K562 (cell line): ENCODE measurements around the gene KCND2. TPM values are rescaled to one million over a fixed set of nuclear protein-coding genes. Genes with fewer than 3 reads are reported as not detected.

Experiments used
- ATAC-seq: fragments of 200-7000 bp; cut with Tn5 transposase; 3 replicates; pipeline ENCODE4 v1.9.1; 2020; ENCODE audit warnings: moderate library complexity
- BruUV-seq: library from RNA; stranded (reverse); fragments of 400-500 nt; replicated peaks from 2 replicates; lab custom pipeline; 2021; lab: Mats Ljungman, UMichigan
- CTCF ChIA-PET: fragments of 300-600 bp; formaldehyde crosslinking; extraction: SDS; loops from one replicate; lab custom pipeline; 2021; ENCODE audit warnings: low intra/inter-chr PET ratio; lab: Yijun Ruan, JAX
- POLR2A ChIA-PET: fragments of 300-600, 350-650 bp; sonication (Branson Sonifier 250); formaldehyde crosslinking; extraction: SDS; loops from one replicate; lab custom pipeline; 2021; ENCODE audit warnings: antibody characterized with exemption, inconsistent platforms; lab: Yijun Ruan, JAX
- DNase-seq, 4 experiments: peaks; one replicate each; pipeline versions ENCODE4 v3.0.0 to v3.0.0-alpha.2; 2011 to 2018; ENCODE audit warnings: low spot score in 3 of 4, mixed read lengths in 3 of 4; ENCODE audit errors: extremely low read depth in 1 of 4
- FAIRE-seq: peaks from 2 replicates; lab custom pipeline; 2011; peaks lifted over from hg19 to GRCh38; lab: Jason Lieb, UNC
- H2AFZ ChIP-seq: 2 replicates; pipeline ENCODE4 v1.6.0; 2011; ENCODE audit warnings: low read depth, low read length, control low read depth, inconsistent platforms
- H3K27ac ChIP-seq: fragments of 200-600 bp; 3 replicates; pipeline ENCODE4 v1.8.0; 2011; ENCODE audit warnings: low read depth, mild to moderate bottlenecking, control low read depth, inconsistent platforms, low read length, moderate library complexity, mixed read lengths; ENCODE audit errors: extremely low read depth
- H3K27me3 ChIP-seq, 2 experiments: fragments of 300-600 bp in 1 of 2; 2 replicates in 1 of 2; 3 replicates in 1 of 2; pipeline versions ENCODE4 v1.6.0 to v1.8.0; 2011; ENCODE audit warnings: inconsistent platforms in 2 of 2, low read length in 2 of 2, mild to moderate bottlenecking in 1 of 2, mixed read lengths in 1 of 2, moderate library complexity in 1 of 2; ENCODE audit not compliant: control insufficient read depth in 2 of 2, insufficient read depth in 2 of 2
- H3K36me3 ChIP-seq: fragments of 300-600 bp; 3 replicates; pipeline ENCODE4 v1.8.0; 2011; ENCODE audit warnings: mild to moderate bottlenecking, low read length, inconsistent platforms; ENCODE audit not compliant: control insufficient read depth, insufficient read depth
- H3K4me1 ChIP-seq, 2 experiments: fragments of 200-600 bp in 1 of 2; replicated peaks in 1 of 2; 2 replicates in 1 of 2; 3 replicates in 1 of 2; pipeline versions ENCODE4 v1.5.1 to v1.8.0; 2011; ENCODE audit warnings: inconsistent platforms in 2 of 2, low read length in 2 of 2, mild to moderate bottlenecking in 1 of 2, mixed read lengths in 1 of 2, moderate library complexity in 1 of 2; ENCODE audit not compliant: control insufficient read depth in 2 of 2, insufficient read depth in 2 of 2
- H3K4me2 ChIP-seq: 2 replicates; pipeline ENCODE4 v1.6.1; 2011; ENCODE audit warnings: low read length, control low read depth, inconsistent platforms, mixed read lengths; ENCODE audit not compliant: insufficient read depth
- H3K4me3 ChIP-seq: fragments of 200-600 bp; sonication (generic), shearing (Covaris generic); 2 replicates; pipeline ENCODE4 v1.5.1; 2016; ENCODE audit warnings: control low read depth, inconsistent platforms
- H3K79me2 ChIP-seq: fragments of 200-600 bp; 3 replicates; pipeline ENCODE4 v1.8.0; 2011; ENCODE audit warnings: low read length, inconsistent platforms; ENCODE audit not compliant: control insufficient read depth, insufficient read depth
- H3K9ac ChIP-seq, 2 experiments: 2 replicates each; pipeline versions ENCODE4 v1.6.0 to v1.6.1; 2011; ENCODE audit warnings: low read depth in 2 of 2, low read length in 2 of 2, control low read depth in 1 of 2, inconsistent platforms in 1 of 2, mild to moderate bottlenecking in 1 of 2, mixed read lengths in 1 of 2; ENCODE audit not compliant: insufficient read depth in 1 of 2
- H3K9me1 ChIP-seq: one replicate; pipeline ENCODE4 v1.6.0; 2011; ENCODE audit warnings: inconsistent platforms, mild to moderate bottlenecking, low read length, moderate library complexity; ENCODE audit not compliant: control insufficient read depth, insufficient read depth
- H3K9me3 ChIP-seq: replicated peaks from 2 replicates; pipeline ENCODE4 v1.5.1; 2011; ENCODE audit warnings: low read depth, low read length, inconsistent platforms; ENCODE audit not compliant: control insufficient read depth, insufficient read depth
- H4K20me1 ChIP-seq: replicated peaks from 2 replicates; pipeline ENCODE4 v1.6.1; 2011; ENCODE audit warnings: low read length, inconsistent platforms, mixed read lengths; ENCODE audit not compliant: control insufficient read depth, insufficient read depth
- C11orf30 ChIP-seq: fragments of 450-650 bp; IDR thresholded peaks from 2 replicates; pipeline ENCODE4 v1.6.1; 2016; ENCODE audit warnings: low read depth, mild to moderate bottlenecking
- FIP1L1 ChIP-seq: fragments of 200-400 bp; formaldehyde crosslinking; IDR thresholded peaks from 2 replicates; pipeline ENCODE4 v1.6.1; 2018; ENCODE audit warnings: mild to moderate bottlenecking, low read depth, low read length; ENCODE audit not compliant: poor library complexity, severe bottlenecking
- HIVEP1 ChIP-seq: fragments of 250-450 bp; sonication (Bioruptor Pico); IDR thresholded peaks from 2 replicates; pipeline ENCODE4 v1.4.0; 2020; ENCODE audit warnings: mild to moderate bottlenecking
- KAT2B ChIP-seq: IDR thresholded peaks from one replicate; pipeline ENCODE4 v1.6.1; 2012; ENCODE audit warnings: low read depth, mild to moderate bottlenecking, control low read depth, inconsistent platforms, low read length, moderate library complexity
- POLR2A ChIP-seq: fragments of 450-650 bp; conservative IDR thresholded peaks from 2 replicates; pipeline ENCODE4 v1.6.1; 2016
- SFPQ ChIP-seq: fragments of 200-400 bp; formaldehyde crosslinking; IDR thresholded peaks from 2 replicates; pipeline ENCODE4 v1.6.1; 2017; ENCODE audit warnings: mild to moderate bottlenecking, low read depth, low read length, moderate library complexity
- TCF7L2 ChIP-seq: fragments of 150-350 bp; IDR thresholded peaks from 2 replicates; pipeline ENCODE4 v1.6.1; 2016; ENCODE audit warnings: low read depth, mild to moderate bottlenecking, low read length, moderate library complexity
- U2AF1 ChIP-seq: fragments of 200-400 bp; formaldehyde crosslinking; optimal IDR thresholded peaks from 2 replicates; pipeline ENCODE3; 2017; ENCODE audit warnings: mild to moderate bottlenecking, low read depth, low read length, moderate library complexity
- ZBTB11 ChIP-seq, 3 experiments: fragments of 200-800 bp in 1 of 3; fragments of 250-450 bp in 1 of 3; fragments of 450-650 bp in 1 of 3; sonication (Bioruptor Pico) in 1 of 3; sonication (Bioruptor generic) in 1 of 3; formaldehyde crosslinking in 1 of 3; IDR thresholded peaks; 2 replicates each; pipeline versions ENCODE4 v1.6.1 to v1.8.0; 2016 to 2022; ENCODE audit warnings: mild to moderate bottlenecking in 2 of 3, missing genetic modification characterization in 2 of 3, missing compliant biosample characterization in 1 of 3, moderate library complexity in 1 of 3
- ZNF316 ChIP-seq: fragments of 450-650 bp; IDR thresholded peaks from 2 replicates; pipeline ENCODE4 v1.6.1; 2016
- ZNF511 ChIP-seq: sonication (generic); formaldehyde crosslinking; IDR thresholded peaks from 2 replicates; pipeline ENCODE4 v1.8.0; 2022; ENCODE audit warnings: mild to moderate bottlenecking, missing genetic modification reagents
- WGBS: fragments of 100-300 bp; shearing (Covaris generic); methylation state at CpG from one replicate; pipeline ENCODE4 v1.1.6; 2016; ENCODE audit warnings: low coverage, mixed read lengths; ENCODE audit not compliant: insufficient coverage; ENCODE audit errors: missing lambda C conversion rate; 5-methylcytosine and 5-hydroxymethylcytosine counted together
- in situ Hi-C: fragments of 300-500 bp; cut with MboI; formaldehyde crosslinking; loops from 4 replicates; pipeline ENCODE4 v1.15.0; 2018; ENCODE audit warnings: inconsistent platforms, mixed read lengths
- intact Hi-C: fragments of 100-400 bp; cut with micrococcal nuclease; formaldehyde crosslinking; loops from 2 replicates; pipeline ENCODE4 v1.14.2; 2022
- polyA plus RNA-seq, 8 experiments: library from polyadenylated mRNA; depleted of rRNA in 4 of 8; stranded (reverse) in 5 of 8; unstranded in 3 of 8; fragments of >200 nt; fragmentation: Nextera tagmentation in 2 of 8; fragmentation: Illumina TruSeq in 1 of 8; extraction: Ambion mirVana in 2 of 8; extraction: Trizol in 1 of 8; gene quantifications; 2 replicates each; pipeline versions ENCODE4 v1.2.1 to v1.2.3, GENCODE V29; 2011 to 2014; ENCODE audit warnings: inconsistent platforms in 1 of 8, missing spikeins in 1 of 8
- total RNA-seq, 7 experiments: library from RNA; depleted of rRNA in 6 of 7; stranded (reverse); fragments of >200 nt in 6 of 7; fragmentation: Illumina TruSeq in 2 of 7; extraction: Trizol in 2 of 7; gene quantifications; 2 replicates each; pipeline versions ENCODE4 v1.2.1 to v1.2.3, GENCODE V29; 2011 to 2021; ENCODE audit warnings: low replicate concordance in 1 of 7

Gene KCND2
- total and polyA plus RNA-seq, 9 of the 15 experiments (the other 6 are each of a cell fraction or from before 2014, with no cell fraction given): 0.03 to 0.12 TPM; not detected in 7

- Histone ChIP-seq H3K4me3 (no peak overlapping the region), H3K9ac (no peak overlapping the region), H3K79me2 (no peaks in the 10 kb centered on the region), H3K27ac (no peak overlapping the region), H2AFZ (no peak overlapping the region), H3K4me2 (no peak overlapping the region), H4K20me1 (no peaks in the 10 kb centered on the region), H3K4me1 (no peaks in the 10 kb centered on the region), H3K9me1 (no peaks in the 10 kb centered on the region), H3K9me3 (no peaks in the 10 kb centered on the region), H3K36me3 (no peaks in the 10 kb centered on the region), H3K27me3 (no peaks in the 10 kb centered on the region)
- no peak for FAIRE-seq
- 0% methylated on average over 1 of the region's 1 CpG for WGBS
- no peak for ATAC-seq
- BruUV-seq: no TSS peak
- POLR2A ChIA-PET: no interaction called here
- no peak for DNase-seq
- in situ Hi-C loops (no loop called here), intact Hi-C loops (no loop called here)
- CTCF ChIA-PET: no interaction called here
- TF ChIP-seq C11orf30: peak; percentile 54
- no peak for TF ChIP-seq ZNF511 (CRISPR knock-in tag)
- no peak for TF ChIP-seq HIVEP1
- no peak for TF ChIP-seq KAT2B
- TF ChIP-seq ZNF316: peak; percentile 74
- TF ChIP-seq POLR2A: no peak
These were observed 327.6 kb downstream of the KCND2 start for GRCh38 chr7:120600607-120601006.

- Histone ChIP-seq H3K9me1 (no peaks in the 10 kb centered on the region), H3K27me3 (no peaks in the 10 kb centered on the region), H3K9ac (no peak overlapping the region), H3K9me3 (no peaks in the 10 kb centered on the region), H3K79me2 (no peaks in the 10 kb centered on the region), H3K4me1 (no peaks in the 10 kb centered on the region), H3K36me3 (no peaks in the 10 kb centered on the region), H3K4me3 (no peak overlapping the region), H3K4me2 (no peak overlapping the region), H3K27ac (no peak overlapping the region), H2AFZ (no peak overlapping the region), H4K20me1 (no peaks in the 10 kb centered on the region)
- ChIA-PET POLR2A (interaction anchor here (0.8 kb wide), 1 partner anchor 14 kb away, joined by 3 read pairs; no protein-coding TSS in a partner anchor), CTCF (no interaction called here)
- DNase-seq (no peak), ATAC-seq (no peak), FAIRE-seq (no peak)
- in situ Hi-C loops (no loop called here), intact Hi-C loops (no loop called here)
- BruUV-seq: no TSS peak
- TF ChIP-seq TCF7L2: no peak
- TF ChIP-seq SFPQ: no peak
- TF ChIP-seq FIP1L1: no peak
- TF ChIP-seq U2AF1: no peak
- no peak for TF ChIP-seq ZBTB11 (CRISPR knock-in tag; IDR thresholded peaks at IDR 0.05)
These were observed 330.4 kb downstream of the KCND2 start for GRCh38 chr7:120603366-120603765.
